HFFc6 (cell line): Measurements from ENCODE around the gene ABCA3. TPM values are rescaled to one million over a fixed set of nuclear protein-coding genes. Genes with fewer than 3 reads are reported as not detected.

ENCODE experiments used
- DNase-seq: peaks from one replicate; pipeline ENCODE4 v3.0.0-alpha.2; 2018
- H3K27ac Mint-ChIP-seq: 2 replicates; pipeline ENCODE4 v1.8.0; 2020; ENCODE audit warnings: mild to moderate bottlenecking, mixed read lengths
- H3K27me3 Mint-ChIP-seq: 2 replicates; pipeline ENCODE4 v1.8.0; 2021; ENCODE audit warnings: mild to moderate bottlenecking, moderate library complexity, mixed read lengths; ENCODE audit not compliant: insufficient read depth
- H3K36me3 Mint-ChIP-seq: 2 replicates; pipeline ENCODE4 v1.8.0; 2021; ENCODE audit warnings: low read depth, mixed read lengths
- H3K4me1 Mint-ChIP-seq: 2 replicates; pipeline ENCODE4 v1.8.0; 2020; ENCODE audit warnings: low read depth, mixed read lengths
- H3K4me3 Mint-ChIP-seq: 2 replicates; pipeline ENCODE4 v1.8.0; 2020; ENCODE audit warnings: mild to moderate bottlenecking, moderate library complexity, mixed read lengths
- H3K9me3 Mint-ChIP-seq: 2 replicates; pipeline ENCODE4 v1.8.0; 2020; ENCODE audit warnings: mild to moderate bottlenecking, mixed read lengths
- total RNA-seq, 6 experiments: library from RNA; stranded (reverse); fragmentation: NEBNext Ultra II Directional; extraction: Animal tissue kit (Norgen Biotek cat#: 25700); gene quantifications; 2 replicates in 1 of 6; 3 replicates in 5 of 6; pipeline ENCODE4 v1.2.3, GENCODE V29; 2021
- TF ChIP-seq, protein P1 (sequence below): fragments of 200-600 bp; sonication (generic); IDR thresholded peaks from 2 replicates; pipeline ENCODE4 v1.5.0; 2021; ENCODE audit warnings: antibody characterized with exemption, mild to moderate bottlenecking

ABCA3 gene
- total RNA-seq, 6 experiments from 2014 or later = 1.9 to 3.6 (median 2.4) TPM

DNA sequence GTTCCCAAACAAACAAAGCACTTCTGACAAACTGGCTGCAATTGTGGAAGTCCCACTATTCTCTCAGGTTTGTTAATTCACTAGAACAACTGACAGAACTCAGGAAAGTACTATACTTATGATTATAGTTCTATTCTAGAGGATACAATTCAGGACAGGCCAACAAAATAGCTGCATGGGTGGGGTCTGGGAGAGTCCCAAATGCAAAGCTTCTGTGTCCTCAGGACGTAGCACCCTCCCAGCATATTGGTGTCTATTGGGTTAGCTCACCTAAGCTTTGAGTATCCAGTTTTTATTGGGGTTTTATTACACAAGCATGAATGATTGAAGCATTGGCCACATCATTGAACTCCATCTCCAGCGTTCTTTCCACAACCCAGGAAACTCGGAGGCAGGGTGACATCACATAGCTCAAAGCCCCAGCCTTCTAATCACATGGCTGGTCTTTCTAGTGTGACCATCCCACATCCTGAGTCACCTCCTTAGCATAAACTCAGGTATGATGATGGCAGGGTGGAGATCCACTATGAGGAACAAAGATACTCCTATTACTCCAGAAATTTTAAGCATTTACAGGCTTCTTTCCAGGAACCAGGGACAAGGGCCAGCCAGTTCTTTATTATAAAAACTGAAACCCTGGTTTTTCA lies 44.8 kb upstream of the ABCA3 start:
- Mint-ChIP-seq H3K9me3 (peaks cover 15% of the 10 kb centered on the region), H3K4me1 (peaks cover 11% of the 10 kb centered on the region), H3K4me3 (no peak overlapping the region), H3K27me3 (peaks cover 14% of the 10 kb centered on the region), H3K27ac (no peak overlapping the region), H3K36me3 (peaks cover 5% of the 10 kb centered on the region)
- peak; percentile 17 for DNase-seq
- TF ChIP-seq, protein P1, sequence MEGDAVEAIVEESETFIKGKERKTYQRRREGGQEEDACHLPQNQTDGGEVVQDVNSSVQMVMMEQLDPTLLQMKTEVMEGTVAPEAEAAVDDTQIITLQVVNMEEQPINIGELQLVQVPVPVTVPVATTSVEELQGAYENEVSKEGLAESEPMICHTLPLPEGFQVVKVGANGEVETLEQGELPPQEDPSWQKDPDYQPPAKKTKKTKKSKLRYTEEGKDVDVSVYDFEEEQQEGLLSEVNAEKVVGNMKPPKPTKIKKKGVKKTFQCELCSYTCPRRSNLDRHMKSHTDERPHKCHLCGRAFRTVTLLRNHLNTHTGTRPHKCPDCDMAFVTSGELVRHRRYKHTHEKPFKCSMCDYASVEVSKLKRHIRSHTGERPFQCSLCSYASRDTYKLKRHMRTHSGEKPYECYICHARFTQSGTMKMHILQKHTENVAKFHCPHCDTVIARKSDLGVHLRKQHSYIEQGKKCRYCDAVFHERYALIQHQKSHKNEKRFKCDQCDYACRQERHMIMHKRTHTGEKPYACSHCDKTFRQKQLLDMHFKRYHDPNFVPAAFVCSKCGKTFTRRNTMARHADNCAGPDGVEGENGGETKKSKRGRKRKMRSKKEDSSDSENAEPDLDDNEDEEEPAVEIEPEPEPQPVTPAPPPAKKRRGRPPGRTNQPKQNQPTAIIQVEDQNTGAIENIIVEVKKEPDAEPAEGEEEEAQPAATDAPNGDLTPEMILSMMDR = no peak

DNA sequence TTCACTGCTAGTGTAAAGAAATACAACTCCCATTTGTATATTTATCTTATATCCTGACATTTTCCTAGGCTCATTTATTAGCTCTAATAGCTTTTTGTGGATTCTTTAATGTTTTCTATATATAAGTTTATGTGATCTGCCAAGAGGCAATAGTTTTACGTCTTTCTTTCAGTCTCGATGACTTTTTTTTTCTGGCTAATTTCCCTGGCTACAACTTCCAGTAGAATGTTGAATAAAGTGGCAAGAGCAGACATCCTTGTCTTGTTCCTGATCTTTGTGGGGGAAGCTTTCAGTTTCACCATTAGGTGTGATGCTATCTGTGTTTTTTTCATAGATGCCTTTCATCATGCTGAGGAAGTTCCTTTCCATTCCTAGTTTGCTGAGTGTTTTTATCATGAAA lies 43.9 kb upstream of the ABCA3 start:
- TF ChIP-seq, protein P1 = no peak
- DNase-seq = no peak
- Mint-ChIP-seq H3K27me3 (peaks cover 19% of the 10 kb centered on the region), H3K36me3 (peaks cover 5% of the 10 kb centered on the region), H3K4me1 (peaks cover 11% of the 10 kb centered on the region), H3K9me3 (peaks cover 15% of the 10 kb centered on the region), H3K27ac (no peak overlapping the region), H3K4me3 (no peak overlapping the region)

DNA sequence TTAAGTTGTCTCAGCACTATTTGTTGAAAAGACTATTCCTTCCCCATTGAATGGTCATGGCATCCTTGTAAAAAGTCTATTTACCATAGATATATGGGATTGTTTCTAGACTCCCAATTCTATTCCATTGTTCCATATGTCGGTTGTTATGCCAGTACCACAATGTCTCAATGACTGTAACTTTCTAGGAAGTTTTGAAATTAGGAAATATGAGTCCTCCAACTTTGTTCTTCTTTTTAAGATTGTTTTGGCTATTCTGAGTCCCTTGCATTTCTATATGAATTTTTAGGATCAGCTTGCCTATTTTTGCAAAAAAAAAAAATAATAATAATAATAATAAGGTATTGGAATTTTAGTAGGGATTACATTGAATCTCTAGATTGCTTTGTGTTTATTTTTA lies 43.0 kb upstream of the ABCA3 start:
- H3K9me3 Mint-ChIP-seq = peaks cover 9% of the 10 kb centered on the region
- H3K27me3 Mint-ChIP-seq = peaks cover 21% of the 10 kb centered on the region
- DNase-seq = no peak
- no peak overlapping the region for H3K4me3 Mint-ChIP-seq
- H3K27ac Mint-ChIP-seq = no peak overlapping the region
- H3K4me1 Mint-ChIP-seq = peaks cover 7% of the 10 kb centered on the region
- TF ChIP-seq, protein P1 = no peak
- peaks cover 3% of the 10 kb centered on the region for H3K36me3 Mint-ChIP-seq

DNA sequence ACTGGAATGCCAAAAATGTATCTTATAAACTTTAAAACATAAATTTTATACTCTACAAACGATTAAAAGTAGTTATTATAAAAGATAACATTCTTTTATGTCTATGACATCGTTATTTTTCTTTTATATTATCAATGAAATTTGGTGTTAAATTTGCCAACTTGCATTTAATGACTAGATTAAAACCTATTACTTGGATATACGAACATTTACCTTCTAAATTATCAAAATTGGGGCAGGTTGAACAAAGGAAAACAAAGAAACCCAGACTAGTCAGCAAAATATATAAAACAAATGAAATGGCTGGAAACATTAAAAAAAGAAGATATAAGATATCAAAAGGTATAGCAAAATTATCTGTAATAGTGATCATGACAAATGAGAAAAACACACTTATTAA lies 34.1 kb upstream of the ABCA3 start:
- TF ChIP-seq, protein P1 = no peak
- Mint-ChIP-seq H3K4me1 (peaks cover 18% of the 10 kb centered on the region; the same call in 1 of the 2 replicates), H3K36me3 (no peaks in the 10 kb centered on the region), H3K27ac (no peak overlapping the region), H3K27me3 (peaks cover 9% of the 10 kb centered on the region), H3K4me3 (no peak overlapping the region), H3K9me3 (no peaks in the 10 kb centered on the region)
- no peak for DNase-seq

DNA sequence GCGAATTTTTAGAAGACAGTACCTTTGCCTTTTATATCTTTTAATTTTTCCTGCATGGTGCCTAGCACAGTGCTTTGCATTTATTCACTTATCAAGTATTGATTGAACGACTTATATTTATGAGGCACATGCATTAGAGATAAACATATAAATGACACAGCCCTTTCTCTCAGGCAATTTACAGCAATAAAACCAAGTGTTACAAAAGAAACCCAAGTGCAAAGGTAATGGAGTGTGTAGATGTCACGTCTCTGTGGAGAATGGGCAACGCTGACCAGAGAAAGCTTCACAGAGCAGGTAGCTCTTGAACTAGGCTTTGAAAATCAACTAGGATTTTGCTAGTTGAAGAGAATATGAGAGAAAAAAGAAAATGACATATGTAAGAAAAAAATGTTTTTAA lies 32.6 kb upstream of the ABCA3 start:
- Mint-ChIP-seq H3K4me1 (peaks cover 18% of the 10 kb centered on the region; the same call in 1 of the 2 replicates), H3K27me3 (peaks cover 6% of the 10 kb centered on the region), H3K27ac (no peak overlapping the region), H3K4me3 (no peak overlapping the region), H3K36me3 (no peaks in the 10 kb centered on the region), H3K9me3 (no peaks in the 10 kb centered on the region)
- TF ChIP-seq, protein P1 = no peak
- DNase-seq = no peak
